ENCODE results near the gene ADCY3. TPM values are rescaled to one million over a fixed set of nuclear protein-coding genes. Genes with fewer than 3 reads are reported as not detected.

Gene ADCY3
- total and polyA plus RNA-seq, 9 of the 15 experiments (the other 6 are each of a cell fraction or from before 2014, with no cell fraction given): 1.5 to 54.8 (median 26.3) TPM

DNA sequence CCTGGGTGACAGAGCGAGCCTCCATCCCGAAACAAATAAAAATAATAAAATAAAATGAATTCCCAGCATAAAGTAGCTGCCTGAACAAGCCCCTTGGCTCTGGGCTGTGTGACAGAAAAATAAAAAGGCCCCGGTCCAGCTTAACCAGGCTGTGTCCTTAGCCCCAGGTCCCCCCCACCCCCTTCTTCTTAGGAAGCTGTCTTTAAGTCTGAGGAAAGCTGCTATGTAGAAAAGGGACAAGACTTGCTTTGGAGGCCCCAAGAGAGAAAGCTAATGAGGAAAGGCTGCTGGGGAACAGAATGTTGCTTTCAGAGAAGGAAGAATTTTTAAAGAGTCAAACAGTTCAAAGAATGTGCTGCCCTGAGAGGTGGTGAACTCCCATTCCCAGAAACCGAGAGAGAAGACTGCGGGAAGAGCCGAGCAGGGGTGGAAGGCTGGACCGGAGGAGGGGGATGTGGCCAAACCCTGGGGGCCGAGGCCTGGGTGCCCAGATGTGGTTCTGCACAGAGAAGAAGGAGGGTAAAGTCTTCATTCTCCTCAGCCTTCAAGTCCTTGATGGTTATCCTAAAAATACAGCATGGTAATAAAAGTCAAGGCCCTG is 64.9 kb downstream of the ADCY3 start:
- CTCF ChIA-PET (ENCODE audit: low intra/inter-chr PET ratio): no interaction called here
- H3K9me1 ChIP-seq (ENCODE audit: control insufficient read depth, insufficient read depth, low read length): no peaks in the 10 kb centered on the region
- ATAC-seq: no peak
- H3K79me2 ChIP-seq (ENCODE audit: control insufficient read depth, insufficient read depth, low read length): no peaks in the 10 kb centered on the region
- BruUV-seq (replicated peaks): no TSS peak
- no peak overlapping the region for H3K4me2 ChIP-seq (ENCODE audit: insufficient read depth, low read length)
- no peak overlapping the region for H2AFZ ChIP-seq (ENCODE audit: low read depth, low read length)
- H3K27me3 ChIP-seq (ENCODE audit: control insufficient read depth in 2 of 2, insufficient read depth in 2 of 2, low read length in 2 of 2): no peaks in the 10 kb centered on the region
- no peaks in the 10 kb centered on the region for H3K9me3 ChIP-seq (replicated peaks; ENCODE audit: control insufficient read depth, insufficient read depth, low read depth, low read length)
- no peak overlapping the region for H3K27ac ChIP-seq (ENCODE audit: extremely low read depth, low read depth, low read length)
- H3K4me3 ChIP-seq: no peak overlapping the region
- H3K36me3 ChIP-seq (ENCODE audit: control insufficient read depth, insufficient read depth, low read length): peaks cover 16% of the 10 kb centered on the region; the same call in 2 of the 3 replicates
- no peak for FAIRE-seq
- no peak overlapping the region; a peak in 1 of 4 replicates for H3K9ac ChIP-seq (ENCODE audit: insufficient read depth in 1 of 2, low read depth in 2 of 2, low read length in 2 of 2)
- WGBS (ENCODE audit: insufficient coverage, low coverage, missing lambda C conversion rate): 97% methylated on average over 5 of the region's 8 CpGs
- no peak for DNase-seq (ENCODE audit: extremely low read depth in 1 of 4, low spot score in 3 of 4)
- no peaks in the 10 kb centered on the region; the same call in 1 of the 2 replicates for H4K20me1 ChIP-seq (replicated peaks; ENCODE audit: control insufficient read depth, insufficient read depth, low read length)
- in situ Hi-C loops (cut with MboI): no loop called here
- intact Hi-C loops (cut with micrococcal nuclease): loop anchor here (2.0 to 10.0 kb wide), 2 partner anchors 66 to 120 kb away; partner anchors contain the start of genes ADCY3 and DNAJC27
- POLR2A ChIA-PET: no interaction called here
- peaks cover 7% of the 10 kb centered on the region in 2 experiments; a peak in 3 of 5 replicates for H3K4me1 ChIP-seq (replicated peaks in 1 of 2; ENCODE audit: control insufficient read depth in 2 of 2, insufficient read depth in 2 of 2, low read length in 2 of 2)
- TF ChIP-seq, protein P1, sequence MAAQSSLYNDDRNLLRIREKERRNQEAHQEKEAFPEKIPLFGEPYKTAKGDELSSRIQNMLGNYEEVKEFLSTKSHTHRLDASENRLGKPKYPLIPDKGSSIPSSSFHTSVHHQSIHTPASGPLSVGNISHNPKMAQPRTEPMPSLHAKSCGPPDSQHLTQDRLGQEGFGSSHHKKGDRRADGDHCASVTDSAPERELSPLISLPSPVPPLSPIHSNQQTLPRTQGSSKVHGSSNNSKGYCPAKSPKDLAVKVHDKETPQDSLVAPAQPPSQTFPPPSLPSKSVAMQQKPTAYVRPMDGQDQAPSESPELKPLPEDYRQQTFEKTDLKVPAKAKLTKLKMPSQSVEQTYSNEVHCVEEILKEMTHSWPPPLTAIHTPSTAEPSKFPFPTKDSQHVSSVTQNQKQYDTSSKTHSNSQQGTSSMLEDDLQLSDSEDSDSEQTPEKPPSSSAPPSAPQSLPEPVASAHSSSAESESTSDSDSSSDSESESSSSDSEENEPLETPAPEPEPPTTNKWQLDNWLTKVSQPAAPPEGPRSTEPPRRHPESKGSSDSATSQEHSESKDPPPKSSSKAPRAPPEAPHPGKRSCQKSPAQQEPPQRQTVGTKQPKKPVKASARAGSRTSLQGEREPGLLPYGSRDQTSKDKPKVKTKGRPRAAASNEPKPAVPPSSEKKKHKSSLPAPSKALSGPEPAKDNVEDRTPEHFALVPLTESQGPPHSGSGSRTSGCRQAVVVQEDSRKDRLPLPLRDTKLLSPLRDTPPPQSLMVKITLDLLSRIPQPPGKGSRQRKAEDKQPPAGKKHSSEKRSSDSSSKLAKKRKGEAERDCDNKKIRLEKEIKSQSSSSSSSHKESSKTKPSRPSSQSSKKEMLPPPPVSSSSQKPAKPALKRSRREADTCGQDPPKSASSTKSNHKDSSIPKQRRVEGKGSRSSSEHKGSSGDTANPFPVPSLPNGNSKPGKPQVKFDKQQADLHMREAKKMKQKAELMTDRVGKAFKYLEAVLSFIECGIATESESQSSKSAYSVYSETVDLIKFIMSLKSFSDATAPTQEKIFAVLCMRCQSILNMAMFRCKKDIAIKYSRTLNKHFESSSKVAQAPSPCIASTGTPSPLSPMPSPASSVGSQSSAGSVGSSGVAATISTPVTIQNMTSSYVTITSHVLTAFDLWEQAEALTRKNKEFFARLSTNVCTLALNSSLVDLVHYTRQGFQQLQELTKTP (IDR thresholded peaks at IDR 0.05; ENCODE audit: low read depth in 1 of 2, partially characterized antibody in 2 of 2): no peak
- TF ChIP-seq SIX5 (IDR thresholded peaks at IDR 0.05; ENCODE audit: borderline replicate concordance in 1 of 2, insufficient read depth in 1 of 2, low read depth in 1 of 2, low read length in 2 of 2): no peak
- TF ChIP-seq, protein P2, sequence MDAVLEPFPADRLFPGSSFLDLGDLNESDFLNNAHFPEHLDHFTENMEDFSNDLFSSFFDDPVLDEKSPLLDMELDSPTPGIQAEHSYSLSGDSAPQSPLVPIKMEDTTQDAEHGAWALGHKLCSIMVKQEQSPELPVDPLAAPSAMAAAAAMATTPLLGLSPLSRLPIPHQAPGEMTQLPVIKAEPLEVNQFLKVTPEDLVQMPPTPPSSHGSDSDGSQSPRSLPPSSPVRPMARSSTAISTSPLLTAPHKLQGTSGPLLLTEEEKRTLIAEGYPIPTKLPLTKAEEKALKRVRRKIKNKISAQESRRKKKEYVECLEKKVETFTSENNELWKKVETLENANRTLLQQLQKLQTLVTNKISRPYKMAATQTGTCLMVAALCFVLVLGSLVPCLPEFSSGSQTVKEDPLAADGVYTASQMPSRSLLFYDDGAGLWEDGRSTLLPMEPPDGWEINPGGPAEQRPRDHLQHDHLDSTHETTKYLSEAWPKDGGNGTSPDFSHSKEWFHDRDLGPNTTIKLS (IDR thresholded peaks at IDR 0.05; ENCODE audit: borderline replicate concordance, low read depth): no peak
- no peak for TF ChIP-seq HCFC1 (IDR thresholded peaks at IDR 0.05; ENCODE audit: low read depth, low read length)
- TF ChIP-seq, protein P3, sequence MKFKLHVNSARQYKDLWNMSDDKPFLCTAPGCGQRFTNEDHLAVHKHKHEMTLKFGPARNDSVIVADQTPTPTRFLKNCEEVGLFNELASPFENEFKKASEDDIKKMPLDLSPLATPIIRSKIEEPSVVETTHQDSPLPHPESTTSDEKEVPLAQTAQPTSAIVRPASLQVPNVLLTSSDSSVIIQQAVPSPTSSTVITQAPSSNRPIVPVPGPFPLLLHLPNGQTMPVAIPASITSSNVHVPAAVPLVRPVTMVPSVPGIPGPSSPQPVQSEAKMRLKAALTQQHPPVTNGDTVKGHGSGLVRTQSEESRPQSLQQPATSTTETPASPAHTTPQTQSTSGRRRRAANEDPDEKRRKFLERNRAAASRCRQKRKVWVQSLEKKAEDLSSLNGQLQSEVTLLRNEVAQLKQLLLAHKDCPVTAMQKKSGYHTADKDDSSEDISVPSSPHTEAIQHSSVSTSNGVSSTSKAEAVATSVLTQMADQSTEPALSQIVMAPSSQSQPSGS (CRISPR knock-in tag; IDR thresholded peaks at IDR 0.05): no peak
- no peak for TF ChIP-seq SAFB2 (IDR thresholded peaks at IDR 0.05; ENCODE audit: borderline replicate concordance, low read depth, low read length, severe bottlenecking)
- TF ChIP-seq FUS (optimal IDR thresholded peaks at IDR 0.05; ENCODE audit: low read depth, low read length): no peak
- TF ChIP-seq, protein P4, sequence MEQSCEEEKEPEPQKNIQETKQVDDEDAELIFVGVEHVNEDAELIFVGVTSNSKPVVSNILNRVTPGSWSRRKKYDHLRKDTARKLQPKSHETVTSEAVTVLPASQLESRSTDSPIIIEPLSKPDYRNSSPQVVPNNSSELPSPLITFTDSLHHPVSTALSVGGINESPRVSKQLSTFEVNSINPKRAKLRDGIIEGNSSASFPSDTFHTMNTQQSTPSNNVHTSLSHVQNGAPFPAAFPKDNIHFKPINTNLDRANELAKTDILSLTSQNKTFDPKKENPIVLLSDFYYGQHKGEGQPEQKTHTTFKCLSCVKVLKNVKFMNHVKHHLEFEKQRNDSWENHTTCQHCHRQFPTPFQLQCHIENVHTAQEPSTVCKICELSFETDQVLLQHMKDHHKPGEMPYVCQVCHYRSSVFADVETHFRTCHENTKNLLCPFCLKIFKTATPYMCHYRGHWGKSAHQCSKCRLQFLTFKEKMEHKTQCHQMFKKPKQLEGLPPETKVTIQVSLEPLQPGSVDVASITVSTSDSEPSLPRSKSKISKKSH (CRISPR knock-in tag; IDR thresholded peaks at IDR 0.05): no peak
